Fibroblast of the aortic adventitia (primary cell): ENCODE results near the gene TMEM74B. TPM values are rescaled to one million over a fixed set of nuclear protein-coding genes. Genes with fewer than 3 reads are reported as not detected.

Experiments
- DNase-seq: peaks from one replicate; pipeline ENCODE4 v3.0.0-alpha.2; 2010; ENCODE audit warnings: low read depth
- H3K4me3 ChIP-seq: 2 replicates; pipeline ENCODE4 v1.5.1; 2011; ENCODE audit warnings: low read depth, mild to moderate bottlenecking, control low read depth, low read length, moderate library complexity
- CTCF ChIP-seq: IDR thresholded peaks from 2 replicates; pipeline ENCODE4 v1.5.1; 2011; ENCODE audit warnings: mild to moderate bottlenecking, low read length, control low read depth, inconsistent platforms; ENCODE audit not compliant: insufficient read depth
- total RNA-seq: library from RNA; depleted of rRNA; stranded (reverse); fragments of >200 nt; gene quantifications from 2 replicates; pipeline ENCODE4 v1.2.3, GENCODE V29; 2012; ENCODE audit warnings: low replicate concordance

Gene TMEM74B
- not detected in 2 replicates for total RNA-seq

- peak within 1 kb of the TSS; percentile 44 for H3K4me3 ChIP-seq
- DNase-seq = no peak
- no peak for TF ChIP-seq CTCF
These were observed at the start of gene TMEM74B for GRCh38 chr20:1184638-1185315. Gene TMEM74B, minus strand, starts transcription at chr20:1184981. Its CDS starts 1,180 bp downstream, at chr20:1183801.

GRCh38 chr20:1232286-1233111, 47.7 kb upstream of the TMEM74B start:
- H3K4me3 ChIP-seq = no peak overlapping the region
- no peak for TF ChIP-seq CTCF
- DNase-seq = no peak

GRCh38 chr20:1229541-1229940, 44.8 kb upstream of the TMEM74B start:
- TF ChIP-seq CTCF = no peak
- no peak overlapping the region for H3K4me3 ChIP-seq
- DNase-seq = no peak

- peak; percentile 56 for DNase-seq
- TF ChIP-seq CTCF = no peak
- H3K4me3 ChIP-seq = peak within 1 kb of the TSS; percentile 66
These were observed 41.2 kb upstream of the TMEM74B start, which contains the start of gene RAD21L1 for GRCh38 chr20:1225783-1226654. Gene RAD21L1, plus strand, starts transcription at chr20:1226044. Its CDS starts 2,410 bp downstream, at chr20:1228454.

DNA sequence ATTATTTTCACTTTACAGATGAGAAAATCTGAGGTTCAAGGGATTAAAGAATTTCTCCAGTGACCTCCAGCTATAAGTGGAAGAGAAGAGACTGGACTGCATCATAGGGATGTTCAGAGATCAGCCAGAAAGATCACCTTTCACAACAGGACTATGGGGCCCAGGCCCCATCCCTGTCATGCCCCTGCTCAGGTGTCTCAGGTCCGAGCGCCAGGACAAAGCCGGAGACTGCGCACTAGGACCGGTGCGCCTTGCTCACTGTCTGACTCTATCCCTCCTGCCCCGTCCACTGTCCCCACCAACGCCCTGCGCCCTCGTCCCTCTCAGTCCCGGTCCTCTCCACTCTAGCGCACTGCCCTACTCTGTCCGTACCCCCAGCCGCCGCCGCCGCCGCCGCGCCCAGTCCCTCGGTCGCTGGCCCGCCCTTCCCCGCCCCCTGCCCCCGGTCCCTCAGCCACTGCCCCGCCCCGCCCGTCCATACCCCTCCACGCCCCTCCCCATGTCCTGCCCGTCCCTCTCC, 40.5 kb upstream of the TMEM74B start:
- TF ChIP-seq CTCF = no peak
- no peak for DNase-seq
- H3K4me3 ChIP-seq = peak overlapping the region; percentile 53
